GM12875 (cell line): ENCODE results near the gene SKAP2.

Source experiments
- H3K4me3 ChIP-seq: one replicate; pipeline ENCODE4 v1.5.1; 2011; ENCODE audit warnings: low read depth, low read length, control low read depth
- CTCF ChIP-seq: IDR thresholded peaks from 2 replicates; pipeline ENCODE4 v1.5.1; 2011; ENCODE audit warnings: low read depth, mild to moderate bottlenecking, control low read depth, inconsistent platforms, low read length, moderate library complexity, borderline replicate concordance; ENCODE audit not compliant: insufficient read depth

Gene SKAP2

DNA sequence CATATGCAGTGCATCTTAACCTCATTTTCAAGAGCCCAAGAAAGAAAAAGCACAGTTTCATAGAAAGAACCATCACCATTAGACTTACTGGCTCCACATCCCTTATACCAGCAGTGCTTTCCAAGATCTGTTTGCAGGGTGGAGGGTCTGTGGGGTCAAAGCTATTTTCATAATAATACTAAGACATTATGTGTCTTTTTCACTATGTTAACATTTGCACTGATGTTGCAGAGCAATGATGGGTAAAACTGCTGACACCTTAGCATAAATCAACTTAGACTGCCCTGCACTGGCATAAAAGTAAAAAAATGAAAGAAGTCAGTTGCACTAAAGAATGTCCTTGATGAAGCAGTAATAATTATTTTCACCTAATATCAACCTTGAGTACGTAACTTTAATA is 166.2 kb downstream of the SKAP2 start:
- H3K4me3 ChIP-seq: no peak overlapping the region
- TF ChIP-seq CTCF: no peak

DNA sequence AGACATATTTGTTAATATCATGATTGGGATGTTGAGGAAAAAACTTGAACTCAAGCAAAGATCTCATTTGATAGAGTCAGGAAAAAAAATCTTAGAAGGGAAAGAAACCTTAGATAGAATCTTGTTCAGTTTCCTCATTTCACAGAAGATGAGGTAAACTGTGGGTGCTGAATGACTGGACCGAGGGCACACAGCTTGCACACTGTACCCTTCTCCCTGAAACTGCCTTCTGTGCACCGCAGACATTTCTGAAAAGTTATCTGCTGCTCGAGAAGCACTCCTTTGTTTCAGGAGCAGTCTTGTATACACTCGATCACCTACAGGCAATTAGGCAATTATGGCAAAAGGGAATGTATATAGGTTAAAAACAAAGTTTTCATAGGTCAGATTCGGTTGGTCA is 167.4 kb downstream of the SKAP2 start:
- TF ChIP-seq CTCF: no peak
- no peak overlapping the region for H3K4me3 ChIP-seq

DNA sequence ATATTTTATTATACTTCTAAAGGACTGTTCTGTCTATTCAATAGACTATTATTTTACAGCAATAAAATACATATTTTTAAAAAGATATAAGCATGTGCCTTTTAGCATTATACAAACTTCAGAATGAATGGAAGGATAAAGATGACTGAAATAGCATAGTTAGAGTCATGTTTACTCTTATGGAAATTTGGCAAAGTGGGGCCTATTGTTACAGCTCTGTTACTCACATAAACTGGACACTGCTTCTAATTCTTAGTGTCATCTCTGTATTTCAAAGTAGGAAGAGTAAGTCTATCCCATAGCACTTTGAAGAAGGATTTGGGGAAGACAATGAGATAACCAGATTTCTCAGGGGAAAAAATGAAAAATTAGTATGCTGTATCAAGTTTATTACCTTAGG is 168.2 kb downstream of the SKAP2 start:
- no peak overlapping the region for H3K4me3 ChIP-seq
- no peak for TF ChIP-seq CTCF

- no peak for TF ChIP-seq CTCF
- H3K4me3 ChIP-seq: no peak overlapping the region
These were observed 169.7 kb downstream of the SKAP2 start for GRCh38 chr7:26694713-26695112.

GRCh38 chr7:26694141-26694540 is 170.2 kb downstream of the SKAP2 start:
- no peak for TF ChIP-seq CTCF
- no peak overlapping the region for H3K4me3 ChIP-seq

DNA sequence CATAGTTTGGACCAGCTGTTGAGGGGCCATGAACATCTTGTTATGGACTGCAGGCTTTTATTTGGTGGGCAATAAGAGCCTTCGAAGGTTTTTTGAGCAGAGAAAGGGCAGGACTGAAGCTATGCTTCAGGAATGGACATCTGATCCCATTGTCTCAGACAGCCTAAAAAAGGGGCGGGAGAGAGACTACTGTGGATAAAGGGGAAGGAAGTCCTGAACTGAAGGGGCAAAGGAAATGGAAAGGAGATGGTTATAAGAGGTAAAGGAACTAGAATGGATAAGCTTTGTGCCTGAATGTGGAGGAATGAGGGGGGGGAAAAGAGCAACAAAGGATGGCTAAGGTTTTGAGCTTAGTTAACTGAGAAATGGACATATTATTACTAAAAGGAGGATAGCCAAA is 172.5 kb downstream of the SKAP2 start:
- no peak for TF ChIP-seq CTCF

DNA sequence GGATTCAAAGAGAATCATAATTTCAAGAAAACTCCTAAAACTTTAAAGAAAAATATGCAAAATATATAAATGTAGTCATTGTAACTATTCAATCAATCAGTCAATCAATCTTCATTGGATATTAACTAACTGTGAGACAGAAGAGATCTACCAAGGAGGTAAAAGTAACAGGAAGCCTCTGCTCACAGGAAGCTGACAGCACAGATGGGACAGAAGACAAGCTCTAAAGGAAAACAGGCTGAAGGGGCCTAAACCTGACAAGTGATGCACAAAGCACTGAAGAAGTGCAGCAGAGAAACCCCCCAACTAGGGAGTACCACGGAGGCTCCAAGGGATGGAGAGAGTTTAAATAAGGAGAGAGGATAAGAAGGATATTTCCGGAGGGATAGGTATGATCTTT is 173.0 kb downstream of the SKAP2 start:
- TF ChIP-seq CTCF: no peak

More for the DNA sequence above, 172.5 kb downstream of the SKAP2 start:
- H3K4me3 ChIP-seq: no peak overlapping the region

More for the DNA sequence above, 173.0 kb downstream of the SKAP2 start:
- no peak overlapping the region for H3K4me3 ChIP-seq
